HUES6 (cell line): Measurements from ENCODE around the gene VPS35L.

Experiments used
- H3K27ac ChIP-seq: 2 replicates; pipeline ENCODE4 v1.7.0; 2013; ENCODE audit warnings: low read depth, mild to moderate bottlenecking, low read length, inconsistent platforms
- H3K27me3 ChIP-seq: 2 replicates; pipeline ENCODE4 v1.6.1; 2013; ENCODE audit warnings: low read length; ENCODE audit not compliant: control insufficient read depth, insufficient read depth
- H3K36me3 ChIP-seq: 2 replicates; pipeline ENCODE4 v1.6.1; 2013; ENCODE audit warnings: low read length; ENCODE audit not compliant: control insufficient read depth, insufficient read depth
- H3K4me1 ChIP-seq: 2 replicates; pipeline ENCODE4 v1.6.1; 2013; ENCODE audit warnings: low read length; ENCODE audit not compliant: control insufficient read depth, insufficient read depth
- H3K4me3 ChIP-seq: 2 replicates; pipeline ENCODE4 v1.5.1; 2013; ENCODE audit warnings: low read depth, low read length
- H3K9ac ChIP-seq: one replicate; pipeline ENCODE4 v1.6.1; 2013; ENCODE audit warnings: mild to moderate bottlenecking, low read length
- H3K9me3 ChIP-seq: 2 replicates; pipeline ENCODE4 v1.6.1; 2013; ENCODE audit warnings: low read depth, low read length; ENCODE audit not compliant: control insufficient read depth, insufficient read depth

Gene VPS35L

GRCh38 chr16:19555186-19555937 lies at the start of gene VPS35L:
Gene VPS35L, plus strand, starts transcription at chr16:19555703. Its CDS starts 27 bp downstream, at chr16:19555730.
- Histone ChIP-seq H3K36me3 (peaks cover 20% of the 10 kb centered on the region), H3K9ac (peak within 1 kb of the TSS; percentile 96), H3K4me3 (peak within 1 kb of the TSS; percentile 84), H3K27me3 (no peaks in the 10 kb centered on the region), H3K27ac (peak within 1 kb of the TSS; percentile 95), H3K9me3 (no peaks in the 10 kb centered on the region), H3K4me1 (no peaks in the 10 kb centered on the region)

- H3K4me3 ChIP-seq = no peak overlapping the region
- peaks cover 81% of the 10 kb centered on the region for H3K36me3 ChIP-seq
- H3K27me3 ChIP-seq = no peaks in the 10 kb centered on the region
- no peak overlapping the region for H3K27ac ChIP-seq
- H3K9ac ChIP-seq = no peak overlapping the region
- no peaks in the 10 kb centered on the region for H3K9me3 ChIP-seq
- H3K4me1 ChIP-seq = no peaks in the 10 kb centered on the region
These were observed 48.5 kb upstream of the VPS35L start for GRCh38 chr16:19506965-19507364.

GRCh38 chr16:19507867-19508266 lies 47.6 kb upstream of the VPS35L start:
- Histone ChIP-seq H3K9ac (no peak overlapping the region), H3K27me3 (no peaks in the 10 kb centered on the region), H3K36me3 (peaks cover 77% of the 10 kb centered on the region), H3K4me3 (no peak overlapping the region), H3K4me1 (no peaks in the 10 kb centered on the region), H3K9me3 (no peaks in the 10 kb centered on the region), H3K27ac (no peak overlapping the region)

- H3K27me3 ChIP-seq = no peaks in the 10 kb centered on the region
- no peak overlapping the region for H3K4me3 ChIP-seq
- H3K9ac ChIP-seq = no peak overlapping the region
- H3K4me1 ChIP-seq = no peaks in the 10 kb centered on the region
- no peaks in the 10 kb centered on the region for H3K9me3 ChIP-seq
- peaks cover 71% of the 10 kb centered on the region for H3K36me3 ChIP-seq
- H3K27ac ChIP-seq = no peak overlapping the region
These were observed 43.2 kb upstream of the VPS35L start for GRCh38 chr16:19512297-19512696.

- Histone ChIP-seq H3K4me3 (no peak overlapping the region), H3K36me3 (peaks cover 64% of the 10 kb centered on the region), H3K27ac (no peak overlapping the region), H3K27me3 (no peaks in the 10 kb centered on the region), H3K9me3 (no peaks in the 10 kb centered on the region), H3K4me1 (no peaks in the 10 kb centered on the region), H3K9ac (no peak overlapping the region)
These were observed 42.0 kb upstream of the VPS35L start for GRCh38 chr16:19513377-19514053.

- H3K27me3 ChIP-seq = no peaks in the 10 kb centered on the region
- H3K4me1 ChIP-seq = 0 out of 2 replicates have a peak, but pooled peaks cover 2% of the 10 kb centered on the region
- H3K4me3 ChIP-seq = no peak overlapping the region
- peaks cover 46% of the 10 kb centered on the region for H3K36me3 ChIP-seq
- H3K9me3 ChIP-seq = no peaks in the 10 kb centered on the region
- no peak overlapping the region for H3K9ac ChIP-seq
- H3K27ac ChIP-seq = no peak overlapping the region
These were observed 39.7 kb upstream of the VPS35L start for GRCh38 chr16:19515757-19516156.

GRCh38 chr16:19517424-19518089 lies 37.9 kb upstream of the VPS35L start:
- no peak overlapping the region for H3K9ac ChIP-seq
- no peak overlapping the region for H3K4me3 ChIP-seq
- peaks cover 9% of the 10 kb centered on the region for H3K4me1 ChIP-seq
- peaks cover 41% of the 10 kb centered on the region for H3K36me3 ChIP-seq
- no peaks in the 10 kb centered on the region for H3K27me3 ChIP-seq
- no peak overlapping the region for H3K27ac ChIP-seq
- no peaks in the 10 kb centered on the region for H3K9me3 ChIP-seq

GRCh38 chr16:19518388-19518787 lies 37.1 kb upstream of the VPS35L start:
- H3K9me3 ChIP-seq = no peaks in the 10 kb centered on the region
- peaks cover 15% of the 10 kb centered on the region for H3K4me1 ChIP-seq
- peaks cover 34% of the 10 kb centered on the region for H3K36me3 ChIP-seq
- H3K27ac ChIP-seq = no peak overlapping the region
- H3K27me3 ChIP-seq = no peaks in the 10 kb centered on the region
- H3K9ac ChIP-seq = no peak overlapping the region
- no peak overlapping the region for H3K4me3 ChIP-seq

- Histone ChIP-seq H3K4me1 (peaks cover 25% of the 10 kb centered on the region), H3K27ac (no peak overlapping the region), H3K9ac (peak overlapping the region; percentile 78), H3K27me3 (no peaks in the 10 kb centered on the region), H3K36me3 (peaks cover 16% of the 10 kb centered on the region), H3K4me3 (peak overlapping the region; percentile 87), H3K9me3 (no peaks in the 10 kb centered on the region)
These were observed 34.6 kb upstream of the VPS35L start for GRCh38 chr16:19520861-19521331.

GRCh38 chr16:19521471-19522396 lies 33.8 kb upstream of the VPS35L start, which contains the start of gene GDE1:
Gene GDE1, minus strand, starts transcription at chr16:19522098. Its CDS starts 134 bp downstream, at chr16:19521964.
- Histone ChIP-seq H3K36me3 (peaks cover 9% of the 10 kb centered on the region), H3K9me3 (no peaks in the 10 kb centered on the region), H3K27me3 (no peaks in the 10 kb centered on the region), H3K27ac (peak within 1 kb of the TSS; percentile 24; the same call in 1 of the 2 replicates), H3K4me1 (peaks cover 26% of the 10 kb centered on the region), H3K4me3 (peak within 1 kb of the TSS; percentile 87), H3K9ac (peak within 1 kb of the TSS; percentile 78)
